H1 (cell line): ENCODE measurements around the gene EYA2. TPM values are rescaled to one million over a fixed set of nuclear protein-coding genes. Genes with fewer than 3 reads are reported as not detected.

Experiments used
- CTCF ChIA-PET: fragments of 300-600 bp; sonication (Branson Sonifier 250); formaldehyde crosslinking; loops from one replicate; lab custom pipeline; 2021; ENCODE audit not compliant: partially characterized antibody; lab: Charles Lee
- POLR2A ChIA-PET: fragments of 300-600 bp; sonication (Branson Sonifier 250); formaldehyde crosslinking; loops from one replicate; lab custom pipeline; 2021; ENCODE audit warnings: inconsistent platforms; ENCODE audit not compliant: partially characterized antibody; lab: Charles Lee
- DNase-seq, 2 experiments: peaks; one replicate each; pipeline versions ENCODE4 v3.0.0 to v3.0.0-alpha.2; 2010 to 2022; ENCODE audit warnings: low spot score in 2 of 2, low read depth in 1 of 2, mixed read lengths in 1 of 2
- FAIRE-seq: peaks from 2 replicates; lab custom pipeline; 2011; peaks lifted over from hg19 to GRCh38; lab: Jason Lieb, UNC
- H2AFZ ChIP-seq: 2 replicates; pipeline ENCODE4 v1.8.1; 2012; ENCODE audit warnings: low read length, inconsistent platforms
- H2AK5ac ChIP-seq: 2 replicates; pipeline ENCODE4 v1.6.1; 2013; ENCODE audit warnings: low read depth, low read length
- H2BK120ac ChIP-seq: replicated peaks from 2 replicates; pipeline ENCODE3; 2013; ENCODE audit warnings: low read depth, low read length, inconsistent platforms
- H2BK12ac ChIP-seq: 2 replicates; pipeline ENCODE4 v1.6.1; 2013; ENCODE audit warnings: low read depth, low read length
- H2BK15ac ChIP-seq: 2 replicates; pipeline ENCODE4 v1.6.1; 2013; ENCODE audit warnings: low read length
- H2BK20ac ChIP-seq: 2 replicates; pipeline ENCODE4 v1.6.1; 2013; ENCODE audit warnings: low read length
- H2BK5ac ChIP-seq: 2 replicates; pipeline ENCODE4 v1.6.1; 2013; ENCODE audit warnings: low read depth, low read length
- H3K14ac ChIP-seq: 2 replicates; pipeline ENCODE4 v1.6.1; 2013; ENCODE audit warnings: inconsistent platforms; ENCODE audit not compliant: insufficient read length
- H3K18ac ChIP-seq: 2 replicates; pipeline ENCODE4 v1.6.1; 2013; ENCODE audit warnings: low read length; ENCODE audit errors: extremely low read depth
- H3K23ac ChIP-seq: 2 replicates; pipeline ENCODE4 v1.6.1; 2013; ENCODE audit warnings: inconsistent platforms; ENCODE audit not compliant: insufficient read length
- H3K23me2 ChIP-seq: 2 replicates; pipeline ENCODE4 v1.6.1; 2013; ENCODE audit warnings: low read depth, low read length
- H3K27ac ChIP-seq: 2 replicates; pipeline ENCODE4 v1.6.1; 2011; ENCODE audit warnings: low read depth, low read length, inconsistent platforms
- H3K27me3 ChIP-seq, 4 experiments: replicated peaks in 1 of 4; 1 replicate in 1 of 4; 2 replicates in 3 of 4; pipeline versions ENCODE4 v1.6.1 to v1.8.1; 2011 to 2013; ENCODE audit warnings: low read length in 3 of 4, mild to moderate bottlenecking in 3 of 4, inconsistent platforms in 2 of 4, mixed read lengths in 2 of 4, moderate library complexity in 1 of 4; ENCODE audit not compliant: control insufficient read depth in 3 of 4, insufficient read depth in 3 of 4; ENCODE audit errors: extremely low read depth in 1 of 4
- H3K36me3 ChIP-seq, 4 experiments: 2 replicates each; pipeline versions ENCODE4 v1.6.1 to v1.8.1; 2011 to 2013; ENCODE audit warnings: mild to moderate bottlenecking in 4 of 4, low read length in 3 of 4, moderate library complexity in 2 of 4, control low read depth in 1 of 4, inconsistent platforms in 1 of 4; ENCODE audit not compliant: insufficient read depth in 4 of 4, control insufficient read depth in 2 of 4
- H3K4ac ChIP-seq: replicated peaks from 2 replicates; pipeline ENCODE3; 2013; ENCODE audit warnings: low read length, low read depth, mixed read lengths, inconsistent platforms; ENCODE audit not compliant: insufficient read length
- H3K4me1 ChIP-seq, 4 experiments: replicated peaks in 1 of 4; 1 replicate in 1 of 4; 2 replicates in 3 of 4; pipeline versions ENCODE4 v1.6.1 to v1.8.1; 2011 to 2013; ENCODE audit warnings: low read length in 3 of 4, inconsistent platforms in 2 of 4, mixed read lengths in 1 of 4; ENCODE audit not compliant: insufficient read depth in 4 of 4, control insufficient read depth in 3 of 4
- H3K4me2 ChIP-seq, 2 experiments: 2 replicates each; pipeline versions ENCODE4 v1.6.1 to v1.8.1; 2011 to 2013; ENCODE audit warnings: low read depth in 2 of 2, low read length in 2 of 2, control low read depth in 1 of 2, inconsistent platforms in 1 of 2, mild to moderate bottlenecking in 1 of 2; ENCODE audit not compliant: insufficient read depth in 1 of 2
- H3K4me3 ChIP-seq, 4 experiments: fragments of 200-600, 300-600 bp in 1 of 4; sonication (generic), shearing (Covaris generic), sonication (Bioruptor Twin) in 1 of 4; 2 replicates each; pipeline versions ENCODE4 v1.5.1 to v1.8.1; 2011 to 2016; ENCODE audit warnings: low read length in 4 of 4, low read depth in 3 of 4, control low read depth in 2 of 4, inconsistent platforms in 2 of 4, mild to moderate bottlenecking in 2 of 4, mixed read lengths in 1 of 4, moderate library complexity in 1 of 4; ENCODE audit not compliant: insufficient read depth in 2 of 4; ENCODE audit errors: extremely low read depth in 1 of 4
- H3K56ac ChIP-seq: replicated peaks from 2 replicates; pipeline ENCODE3; 2013; ENCODE audit warnings: low read depth, mild to moderate bottlenecking, mixed read lengths, low read length, inconsistent platforms; ENCODE audit not compliant: insufficient read length
- H3K79me1 ChIP-seq: 2 replicates; pipeline ENCODE4 v1.6.1; 2013; ENCODE audit warnings: low read depth, low read length, control low read depth
- H3K79me2 ChIP-seq, 2 experiments: 2 replicates each; pipeline versions ENCODE4 v1.6.1 to v1.8.1; 2012 to 2013; ENCODE audit warnings: low read length in 2 of 2, mild to moderate bottlenecking in 2 of 2, inconsistent platforms in 1 of 2; ENCODE audit not compliant: insufficient read depth in 2 of 2, control insufficient read depth in 1 of 2
- H3K9ac ChIP-seq, 4 experiments: replicated peaks in 1 of 4; 1 replicate in 1 of 4; 2 replicates in 3 of 4; pipeline versions ENCODE4 v1.6.1 to v1.8.1; 2011 to 2013; ENCODE audit warnings: low read depth in 3 of 4, low read length in 3 of 4, control low read depth in 2 of 4, mild to moderate bottlenecking in 2 of 4, moderate library complexity in 2 of 4, inconsistent platforms in 1 of 4; ENCODE audit errors: extremely low read depth in 1 of 4
- H3K9me3 ChIP-seq, 2 experiments: 2 replicates each; pipeline versions ENCODE4 v1.6.1 to v1.8.1; 2012 to 2013; ENCODE audit warnings: mild to moderate bottlenecking in 2 of 2, moderate library complexity in 2 of 2, control low read depth in 1 of 2, inconsistent platforms in 1 of 2, low read depth in 1 of 2, low read length in 1 of 2, mixed read lengths in 1 of 2; ENCODE audit not compliant: insufficient read depth in 2 of 2
- H4K20me1 ChIP-seq, 2 experiments: replicated peaks in 1 of 2; 2 replicates each; pipeline versions ENCODE3 to v1.8.1; 2011 to 2013; ENCODE audit warnings: inconsistent platforms in 2 of 2, low read length in 2 of 2, mild to moderate bottlenecking in 1 of 2; ENCODE audit not compliant: insufficient read depth in 2 of 2, control insufficient read depth in 1 of 2
- H4K5ac ChIP-seq: 2 replicates; pipeline ENCODE4 v1.6.1; 2013; ENCODE audit warnings: low read length, low read depth, mixed read lengths, inconsistent platforms; ENCODE audit not compliant: insufficient read length
- H4K8ac ChIP-seq: 2 replicates; pipeline ENCODE4 v1.8.0; 2013; ENCODE audit warnings: mild to moderate bottlenecking, moderate library complexity, low read length, inconsistent platforms; ENCODE audit not compliant: insufficient read depth; ENCODE audit errors: extremely low read depth
- H4K91ac ChIP-seq: replicated peaks from 2 replicates; pipeline ENCODE3; 2013; ENCODE audit warnings: low read length, mixed read lengths, inconsistent platforms; ENCODE audit not compliant: insufficient read length
- BCL11A ChIP-seq, 2 experiments: IDR thresholded peaks; one replicate each; pipeline ENCODE4 v1.6.1; 2011; ENCODE audit warnings: low read depth in 2 of 2, low read length in 2 of 2, mild to moderate bottlenecking in 2 of 2
- CREB1 ChIP-seq: IDR thresholded peaks from 2 replicates; pipeline ENCODE4 v1.6.1; 2012; ENCODE audit warnings: inconsistent platforms
- CTCF ChIP-seq, 3 experiments: IDR thresholded peaks; 1 replicate in 2 of 3; 2 replicates in 1 of 3; pipeline versions ENCODE4 v1.5.1 to v1.6.1; 2011; ENCODE audit warnings: low read length in 3 of 3, mild to moderate bottlenecking in 3 of 3, inconsistent platforms in 2 of 3, low read depth in 1 of 3, moderate library complexity in 1 of 3; ENCODE audit not compliant: insufficient read depth in 1 of 3; ENCODE audit errors: control extremely low read depth in 1 of 3
- HDAC6 ChIP-seq: IDR thresholded peaks from one replicate; pipeline ENCODE4 v1.7.1; 2012; ENCODE audit warnings: low read depth, mild to moderate bottlenecking, inconsistent platforms, low read length, moderate library complexity
- MAFK ChIP-seq: IDR thresholded peaks from 2 replicates; pipeline ENCODE4 v1.6.1; 2012; ENCODE audit warnings: low read depth, mild to moderate bottlenecking, improper control_type of control experiment, low read length
- POLR2AphosphoS5 ChIP-seq: IDR thresholded peaks from 2 replicates; pipeline ENCODE4 v1.6.1; 2011; ENCODE audit warnings: low read depth, low read length
- SIN3A ChIP-seq, 2 experiments: IDR thresholded peaks in 1 of 2; conservative IDR thresholded peaks in 1 of 2; 2 replicates each; pipeline ENCODE4 v1.6.1; 2011 to 2012; ENCODE audit warnings: low read length in 2 of 2, improper control_type of control experiment in 1 of 2, low read depth in 1 of 2, mild to moderate bottlenecking in 1 of 2
- ZNF274 ChIP-seq: IDR thresholded peaks from 2 replicates; pipeline ENCODE4 v1.7.0; 2012; ENCODE audit warnings: low read length, borderline replicate concordance; ENCODE audit errors: extremely low read depth
- WGBS, 2 experiments: shearing (Covaris generic) in 1 of 2; methylation state at CpG; one replicate each; pipeline versions ENCODE4 v1.1.6 to v1.1.7; 2013 to 2015; ENCODE audit warnings: low lambda C conversion rate in 2 of 2, mixed read lengths in 2 of 2, inconsistent platforms in 1 of 2, low coverage in 1 of 2, missing lambda C conversion rate in 1 of 2; ENCODE audit not compliant: insufficient replicate concordance in 2 of 2, insufficient coverage in 1 of 2, insufficient read length in 1 of 2; ENCODE audit errors: extremely low coverage in 1 of 2, missing lambda C conversion rate in 1 of 2; 5-methylcytosine and 5-hydroxymethylcytosine counted together
- polyA plus RNA-seq, 7 experiments: library from polyadenylated mRNA; depleted of rRNA in 3 of 7; stranded (reverse) in 5 of 7; unstranded in 2 of 7; fragments of >200 nt in 5 of 7; fragments of 200-250 nt in 2 of 7; gene quantifications; 1 replicate in 5 of 7; 2 replicates in 1 of 7; 4 replicates in 1 of 7; pipeline versions ENCODE4 v1.2.1 to v1.2.3, GENCODE V29; 2011 to 2013; ENCODE audit warnings: missing spikeins in 2 of 7, mixed read lengths in 2 of 7
- total RNA-seq: library from RNA; stranded (reverse); fragmentation: NEBNext Ultra II Directional; extraction: Animal tissue kit (Norgen Biotek cat#: 25700); gene quantifications from 2 replicates; pipeline ENCODE4 v1.2.1, GENCODE V29; 2021
- TF ChIP-seq, protein P1 (sequence below): IDR thresholded peaks from 2 replicates; pipeline ENCODE4 v1.6.1; 2012; ENCODE audit warnings: inconsistent platforms

Gene EYA2
- total and polyA plus RNA-seq, 2 of the 8 experiments (the other 6 are each of a cell fraction or from before 2014, with no cell fraction given): 1.6 to 1.7 TPM

DNA sequence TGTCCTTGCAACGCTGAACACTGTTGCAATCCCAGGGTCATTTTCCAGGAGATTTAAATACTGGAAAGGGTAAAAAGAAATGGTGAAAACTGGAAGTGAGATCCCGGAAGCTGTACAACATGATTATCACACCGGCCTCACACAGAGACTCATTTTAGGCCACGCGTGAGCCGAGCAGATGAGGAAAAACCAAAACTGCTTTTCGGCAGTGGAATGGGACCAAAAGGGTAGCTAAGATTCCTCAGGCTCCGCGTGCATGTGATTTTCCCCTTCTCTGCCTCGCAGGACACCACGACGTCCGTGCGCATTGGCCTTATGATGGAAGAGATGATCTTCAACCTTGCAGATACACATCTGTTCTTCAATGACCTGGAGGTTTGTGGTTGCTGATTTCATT is 248.1 kb downstream of the EYA2 start:
- no peaks in the 10 kb centered on the region for H3K79me2 ChIP-seq
- H2AFZ ChIP-seq: no peak overlapping the region
- 96% methylated on average over 14 of the region's 14 CpGs; no CpG with 5 or more reads in 1 of the 2 experiments for WGBS, 2 experiments

More for the DNA sequence above, 248.1 kb downstream of the EYA2 start:
- no peaks in the 10 kb centered on the region for H3K79me1 ChIP-seq
- ChIA-PET POLR2A (interaction anchor here (0.8 kb wide), 1 partner anchor 41 kb away, joined by 3 read pairs; no protein-coding TSS in a partner anchor), CTCF (interaction anchor here (0.8 kb wide), 1 partner anchor 8 kb away, joined by 3 read pairs; no protein-coding TSS in a partner anchor)
- H2BK15ac ChIP-seq: no peak overlapping the region
- no peak overlapping the region for H2BK20ac ChIP-seq
- no peak overlapping the region for H3K9ac ChIP-seq
- TF ChIP-seq ZNF274: no peak
- TF ChIP-seq CREB1: no peak
- TF ChIP-seq BCL11A (IDR thresholded peaks at IDR 0.05; ENCODE audit: low read depth in 2 of 2, low read length in 2 of 2): no peak
- no peak for TF ChIP-seq HDAC6
- TF ChIP-seq CTCF (IDR thresholded peaks at IDR 0.05; ENCODE audit: control extremely low read depth in 1 of 3, insufficient read depth in 1 of 3, low read depth in 1 of 3, low read length in 3 of 3): no peak
- no peak for TF ChIP-seq MAFK
- TF ChIP-seq, protein P1, sequence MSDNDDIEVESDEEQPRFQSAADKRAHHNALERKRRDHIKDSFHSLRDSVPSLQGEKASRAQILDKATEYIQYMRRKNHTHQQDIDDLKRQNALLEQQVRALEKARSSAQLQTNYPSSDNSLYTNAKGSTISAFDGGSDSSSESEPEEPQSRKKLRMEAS: no peak
- no peak for TF ChIP-seq POLR2AphosphoS5
- TF ChIP-seq SIN3A (conservative IDR thresholded peaks at IDR 0.05 in 1 of 2, IDR thresholded peaks at IDR 0.05 in 1 of 2; ENCODE audit: low read depth in 1 of 2, low read length in 2 of 2): no peak
- H3K9me3 ChIP-seq: peaks cover 5 to 6% of the 10 kb centered on the region in 2 experiments; a peak in 3 of 4 replicates
- no peaks in the 10 kb centered on the region for H3K36me3 ChIP-seq
- no peaks in the 10 kb centered on the region for H4K20me1 ChIP-seq
- H3K14ac ChIP-seq: no peak overlapping the region
- no peak overlapping the region for H4K91ac ChIP-seq
- H3K56ac ChIP-seq: no peak overlapping the region
- H4K5ac ChIP-seq: no peak overlapping the region
- H2BK5ac ChIP-seq: no peak overlapping the region
- H3K4me3 ChIP-seq: no peak overlapping the region
- H2BK12ac ChIP-seq: no peak overlapping the region
- no peak overlapping the region for H3K4ac ChIP-seq
- no peak overlapping the region for H4K8ac ChIP-seq
- H3K27ac ChIP-seq: no peak overlapping the region
- no peak overlapping the region for H2AK5ac ChIP-seq
- no peak overlapping the region for H3K23ac ChIP-seq
- no peaks in the 10 kb centered on the region for H3K27me3 ChIP-seq
- no peak overlapping the region for H2BK120ac ChIP-seq
- no peak overlapping the region for H3K18ac ChIP-seq
- DNase-seq (no peak), FAIRE-seq (no peak)
- no peak overlapping the region for H3K4me2 ChIP-seq
- peaks cover 0 to 3% (median 0%) of the 10 kb centered on the region in 4 experiments; a peak in 1 of 7 replicates for H3K4me1 ChIP-seq
- no peaks in the 10 kb centered on the region for H3K23me2 ChIP-seq
